GM13976 (cell line): ENCODE data around the gene GPR31.

Source experiments
- DNase-seq: peaks from one replicate; pipeline ENCODE4 v3.0.0; 2012; ENCODE audit warnings: low spot score
- CTCF ChIP-seq: IDR thresholded peaks from 2 replicates; pipeline ENCODE4 v1.5.1; 2012; ENCODE audit warnings: borderline replicate concordance, mild to moderate bottlenecking; ENCODE audit not compliant: insufficient read depth; ENCODE audit errors: extremely low read depth, missing control alignments, control extremely low read depth
- in situ Hi-C: fragments of 300-500 bp; cut with MboI; formaldehyde crosslinking; loops from one replicate; pipeline ENCODE4 v1.12.0; 2022; ENCODE audit warnings: low sequenced_read_pairs, mixed read lengths, inconsistent platforms; ENCODE audit not compliant: unreplicated experiment

Gene GPR31

GRCh38 chr6:167146977-167147376 is 10.8 kb downstream of the GPR31 start:
- TF ChIP-seq CTCF: no peak
- DNase-seq: no peak
- in situ Hi-C loops: no loop called here

GRCh38 chr6:167146135-167146534 is 11.6 kb downstream of the GPR31 start:
- no peak for TF ChIP-seq CTCF
- DNase-seq: no peak
- in situ Hi-C loops: no loop called here

GRCh38 chr6:167145461-167145860 is 12.3 kb downstream of the GPR31 start:
- in situ Hi-C loops: no loop called here
- no peak for TF ChIP-seq CTCF
- DNase-seq: no peak

- in situ Hi-C loops: no loop called here
- no peak for DNase-seq
- TF ChIP-seq CTCF: no peak
Observed at GRCh38 chr6:167143041-167143440, 14.7 kb downstream of the GPR31 start.

GRCh38 chr6:167142433-167142761 is 15.4 kb downstream of the GPR31 start:
- in situ Hi-C loops: no loop called here
- no peak for DNase-seq

GRCh38 chr6:167141667-167142432 is 15.9 kb downstream of the GPR31 start:
- peak; percentile 91 for TF ChIP-seq CTCF
- peak; percentile 83 for DNase-seq
- in situ Hi-C loops: no loop called here

More at GRCh38 chr6:167142433-167142761, 15.4 kb downstream of the GPR31 start:
- TF ChIP-seq CTCF: no peak
